Liver (tissue), 9 donors: ENCODE data around the gene FLT1. TPM values are rescaled to one million over a fixed set of nuclear protein-coding genes. Genes with fewer than 3 reads are reported as not detected.

Experiments
- DNase-seq: peaks from one replicate; pipeline ENCODE4 v3.0.0-alpha.2; 2017; ENCODE audit warnings: low spot score
- H3K27ac ChIP-seq, 2 donors: one replicate each; pipeline ENCODE4 v1.7.0; 2013; ENCODE audit warnings: inconsistent platforms in 2 of 2, low read length in 2 of 2, control low read depth in 1 of 2, low read depth in 1 of 2, mild to moderate bottlenecking in 1 of 2
- H3K27me3 ChIP-seq, 4 donors: one replicate each; pipeline versions ENCODE4 v1.6.1 to v1.7.0; 2013; ENCODE audit warnings: low read length in 3 of 4, inconsistent platforms in 1 of 4, mild to moderate bottlenecking in 1 of 4, moderate library complexity in 1 of 4; ENCODE audit not compliant: control insufficient read depth in 4 of 4, insufficient read depth in 4 of 4
- H3K36me3 ChIP-seq, 4 donors: one replicate each; pipeline versions ENCODE4 v1.6.1 to v1.7.0; 2013; ENCODE audit warnings: low read length in 3 of 4, mild to moderate bottlenecking in 3 of 4, low read depth in 1 of 4, moderate library complexity in 1 of 4; ENCODE audit not compliant: control insufficient read depth in 4 of 4, insufficient read depth in 3 of 4
- H3K4me1 ChIP-seq, 4 donors: one replicate each; pipeline versions ENCODE4 v1.6.1 to v1.7.0; 2013; ENCODE audit warnings: low read length in 3 of 4, mild to moderate bottlenecking in 3 of 4, moderate library complexity in 1 of 4; ENCODE audit not compliant: control insufficient read depth in 4 of 4, insufficient read depth in 4 of 4
- H3K4me3 ChIP-seq, 3 donors: one replicate each; pipeline versions ENCODE4 v1.6.1 to v1.7.0; 2013; ENCODE audit warnings: low read length in 3 of 3, control low read depth in 1 of 3, low read depth in 1 of 3, mild to moderate bottlenecking in 1 of 3
- H3K9ac ChIP-seq, 2 donors: one replicate each; pipeline ENCODE4 v1.7.0; 2013; ENCODE audit warnings: low read length in 2 of 2, mild to moderate bottlenecking in 2 of 2, moderate library complexity in 2 of 2, control low read depth in 1 of 2, low read depth in 1 of 2
- H3K9me3 ChIP-seq, 4 donors: one replicate each; pipeline versions ENCODE4 v1.6.1 to v1.7.0; 2013; ENCODE audit warnings: low read length in 3 of 4; ENCODE audit not compliant: control insufficient read depth in 4 of 4
- EGR1 ChIP-seq, 2 donors: IDR thresholded peaks; 2 replicates each; pipeline ENCODE4 v1.6.1; 2016 to 2018; ENCODE audit warnings: antibody characterized with exemption in 2 of 2, low read depth in 2 of 2
- FOXA2 ChIP-seq: IDR thresholded peaks from 2 replicates; pipeline ENCODE4 v1.6.1; 2016; ENCODE audit warnings: antibody characterized with exemption
- GABPA ChIP-seq, 2 donors: IDR thresholded peaks in 1 of 2; conservative IDR thresholded peaks in 1 of 2; 2 replicates each; pipeline ENCODE4 v1.6.1; 2016; ENCODE audit warnings: antibody characterized with exemption in 2 of 2, mild to moderate bottlenecking in 1 of 2, moderate library complexity in 1 of 2
- HNF4A ChIP-seq, 2 donors: conservative IDR thresholded peaks; 2 replicates each; pipeline ENCODE4 v1.6.1; 2016; ENCODE audit warnings: antibody characterized with exemption in 2 of 2, mild to moderate bottlenecking in 2 of 2
- HNF4G ChIP-seq: IDR thresholded peaks from 2 replicates; pipeline ENCODE4 v1.6.1; 2016; ENCODE audit warnings: antibody characterized with exemption
- JUND ChIP-seq, 2 donors: IDR thresholded peaks; 2 replicates each; pipeline ENCODE4 v1.6.1; 2016; ENCODE audit warnings: antibody characterized with exemption in 2 of 2
- NR2F2 ChIP-seq: IDR thresholded peaks from 2 replicates; pipeline ENCODE4 v1.6.1; 2016; ENCODE audit warnings: antibody characterized with exemption
- RAD21 ChIP-seq, 2 donors: IDR thresholded peaks; 2 replicates each; pipeline ENCODE4 v1.6.1; 2016; ENCODE audit warnings: antibody characterized with exemption in 2 of 2, mild to moderate bottlenecking in 2 of 2
- RXRA ChIP-seq, 2 donors: IDR thresholded peaks; 2 replicates each; pipeline ENCODE4 v1.6.1; 2017 to 2018; ENCODE audit warnings: antibody characterized with exemption in 2 of 2, mild to moderate bottlenecking in 1 of 2
- SP1 ChIP-seq: IDR thresholded peaks from 2 replicates; pipeline ENCODE4 v1.6.1; 2018; ENCODE audit warnings: antibody characterized with exemption, mild to moderate bottlenecking
- TAF1 ChIP-seq: conservative IDR thresholded peaks from 2 replicates; pipeline ENCODE4 v1.6.1; 2016; ENCODE audit warnings: antibody characterized with exemption, mild to moderate bottlenecking
- YY1 ChIP-seq: IDR thresholded peaks from 2 replicates; pipeline ENCODE4 v1.6.1; 2016; ENCODE audit warnings: antibody characterized with exemption, mild to moderate bottlenecking
- ZBTB33 ChIP-seq: IDR thresholded peaks from 2 replicates; pipeline ENCODE4 v1.6.1; 2016; ENCODE audit warnings: antibody characterized with exemption
- WGBS: extraction: QIAGEN DNeasy Blood & Tissue Kit; methylation state at CpG from one replicate; pipeline ENCODE4 v1.1.7; 2013; 5-methylcytosine and 5-hydroxymethylcytosine counted together
- polyA plus RNA-seq, 2 donors: library from polyadenylated mRNA; stranded (reverse) in 1 of 2; unstranded in 1 of 2; fragments of 200-250 nt in 1 of 2; fragments of >200 nt in 1 of 2; fragmentation: Nextera tagmentation in 1 of 2; extraction: Ambion mirVana in 1 of 2; gene quantifications; one replicate each; pipeline versions ENCODE4 v1.2.1 to v1.2.3, GENCODE V29; 2013 to 2015
- total RNA-seq, 2 donors: library from RNA; depleted of rRNA; stranded (reverse); fragments of >200 nt; gene quantifications; one replicate each; pipeline ENCODE4 v1.2.3, GENCODE V29; 2014
- TF ChIP-seq, protein P1 (sequence below): IDR thresholded peaks from 2 replicates; pipeline ENCODE4 v1.6.1; 2016; ENCODE audit warnings: antibody characterized with exemption
- TF ChIP-seq, protein P2 (sequence below): fragments of 150-350 bp; IDR thresholded peaks from 2 replicates; pipeline ENCODE4 v1.5.1; 2017; ENCODE audit warnings: improper control_type of control experiment, low read depth, low read length; ENCODE audit not compliant: missing input control
- TF ChIP-seq, protein P3 (sequence below): IDR thresholded peaks from 2 replicates; pipeline ENCODE4 v1.6.1; 2016; ENCODE audit warnings: antibody characterized with exemption, mild to moderate bottlenecking
- donor health status: healthy.
- donor health status: healthy.
- donor health status: healthy.
- donor health status: healthy.
- donor health status: healthy.

The FLT1 gene
- total and polyA plus RNA-seq, 4 donors: 4.1 to 19.7 (median 9.3) TPM

DNA sequence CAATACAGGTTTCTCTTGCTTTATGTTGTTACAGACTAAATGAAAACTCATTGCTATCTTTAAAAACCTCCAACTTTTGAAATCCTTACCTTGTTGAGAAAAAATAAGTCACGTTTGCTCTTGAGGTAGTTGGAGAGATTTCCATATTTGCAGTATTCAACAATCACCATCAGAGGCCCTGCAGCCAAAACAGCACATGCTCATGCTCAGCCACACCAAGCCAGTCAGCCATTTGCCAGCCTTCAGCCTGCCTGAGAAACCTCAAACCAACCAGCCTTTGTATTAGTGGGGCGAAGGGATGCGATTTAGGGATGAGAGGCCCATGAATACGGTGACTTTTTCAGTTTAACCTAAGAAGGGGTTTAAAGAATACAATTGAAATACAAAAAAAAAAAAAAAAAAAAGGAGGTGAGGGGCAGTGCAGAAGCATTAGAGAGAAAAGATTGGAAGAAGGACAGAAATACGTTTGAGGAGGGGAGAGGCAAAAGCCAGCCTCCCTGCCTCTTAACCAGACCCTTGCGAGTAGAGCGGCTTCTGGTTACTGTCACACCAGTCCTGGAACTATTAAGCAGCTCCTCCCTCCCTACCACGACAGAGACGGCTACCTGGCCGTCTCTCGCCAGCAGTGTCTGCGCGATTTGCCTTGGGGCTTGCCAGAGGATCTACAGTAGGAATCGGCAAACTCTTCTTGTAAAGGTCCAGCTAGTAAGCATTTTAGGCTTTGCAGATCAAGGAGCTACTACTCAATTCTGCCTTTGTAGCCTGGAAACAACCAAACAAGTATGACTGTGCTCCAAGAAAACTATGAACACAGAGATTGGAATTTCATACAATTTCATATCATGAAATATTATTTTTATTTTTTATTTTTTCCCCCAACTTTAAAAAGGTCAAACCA lies 167.3 kb downstream of the FLT1 start:
- WGBS: 91% methylated on average over 14 of the region's 14 CpGs
- no peak for DNase-seq

GRCh38 chr13:28326056-28326455 lies 168.9 kb downstream of the FLT1 start:
- H3K9ac ChIP-seq: no peak overlapping the region
- WGBS: 83% methylated on average over 2 of the region's 2 CpGs
- TF ChIP-seq, protein P1, sequence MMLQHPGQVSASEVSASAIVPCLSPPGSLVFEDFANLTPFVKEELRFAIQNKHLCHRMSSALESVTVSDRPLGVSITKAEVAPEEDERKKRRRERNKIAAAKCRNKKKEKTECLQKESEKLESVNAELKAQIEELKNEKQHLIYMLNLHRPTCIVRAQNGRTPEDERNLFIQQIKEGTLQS: no peak
- no peak for TF ChIP-seq NR2F2
- no peak for TF ChIP-seq JUND (IDR thresholded peaks at IDR 0.05)
- TF ChIP-seq, protein P2, sequence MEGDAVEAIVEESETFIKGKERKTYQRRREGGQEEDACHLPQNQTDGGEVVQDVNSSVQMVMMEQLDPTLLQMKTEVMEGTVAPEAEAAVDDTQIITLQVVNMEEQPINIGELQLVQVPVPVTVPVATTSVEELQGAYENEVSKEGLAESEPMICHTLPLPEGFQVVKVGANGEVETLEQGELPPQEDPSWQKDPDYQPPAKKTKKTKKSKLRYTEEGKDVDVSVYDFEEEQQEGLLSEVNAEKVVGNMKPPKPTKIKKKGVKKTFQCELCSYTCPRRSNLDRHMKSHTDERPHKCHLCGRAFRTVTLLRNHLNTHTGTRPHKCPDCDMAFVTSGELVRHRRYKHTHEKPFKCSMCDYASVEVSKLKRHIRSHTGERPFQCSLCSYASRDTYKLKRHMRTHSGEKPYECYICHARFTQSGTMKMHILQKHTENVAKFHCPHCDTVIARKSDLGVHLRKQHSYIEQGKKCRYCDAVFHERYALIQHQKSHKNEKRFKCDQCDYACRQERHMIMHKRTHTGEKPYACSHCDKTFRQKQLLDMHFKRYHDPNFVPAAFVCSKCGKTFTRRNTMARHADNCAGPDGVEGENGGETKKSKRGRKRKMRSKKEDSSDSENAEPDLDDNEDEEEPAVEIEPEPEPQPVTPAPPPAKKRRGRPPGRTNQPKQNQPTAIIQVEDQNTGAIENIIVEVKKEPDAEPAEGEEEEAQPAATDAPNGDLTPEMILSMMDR: no peak
- no peak for TF ChIP-seq ZBTB33
- no peak for TF ChIP-seq HNF4G
- no peak for TF ChIP-seq YY1
- no peak for TF ChIP-seq GABPA (IDR thresholded peaks at IDR 0.05 in 1 of 2, conservative IDR thresholded peaks at IDR 0.05 in 1 of 2)
- no peak for TF ChIP-seq RXRA (IDR thresholded peaks at IDR 0.05)
- no peak for TF ChIP-seq RAD21 (IDR thresholded peaks at IDR 0.05)
- no peak for TF ChIP-seq EGR1 (IDR thresholded peaks at IDR 0.05; ENCODE audit: low read depth in 2 of 2)
- no peak for TF ChIP-seq TAF1
- TF ChIP-seq, protein P3, sequence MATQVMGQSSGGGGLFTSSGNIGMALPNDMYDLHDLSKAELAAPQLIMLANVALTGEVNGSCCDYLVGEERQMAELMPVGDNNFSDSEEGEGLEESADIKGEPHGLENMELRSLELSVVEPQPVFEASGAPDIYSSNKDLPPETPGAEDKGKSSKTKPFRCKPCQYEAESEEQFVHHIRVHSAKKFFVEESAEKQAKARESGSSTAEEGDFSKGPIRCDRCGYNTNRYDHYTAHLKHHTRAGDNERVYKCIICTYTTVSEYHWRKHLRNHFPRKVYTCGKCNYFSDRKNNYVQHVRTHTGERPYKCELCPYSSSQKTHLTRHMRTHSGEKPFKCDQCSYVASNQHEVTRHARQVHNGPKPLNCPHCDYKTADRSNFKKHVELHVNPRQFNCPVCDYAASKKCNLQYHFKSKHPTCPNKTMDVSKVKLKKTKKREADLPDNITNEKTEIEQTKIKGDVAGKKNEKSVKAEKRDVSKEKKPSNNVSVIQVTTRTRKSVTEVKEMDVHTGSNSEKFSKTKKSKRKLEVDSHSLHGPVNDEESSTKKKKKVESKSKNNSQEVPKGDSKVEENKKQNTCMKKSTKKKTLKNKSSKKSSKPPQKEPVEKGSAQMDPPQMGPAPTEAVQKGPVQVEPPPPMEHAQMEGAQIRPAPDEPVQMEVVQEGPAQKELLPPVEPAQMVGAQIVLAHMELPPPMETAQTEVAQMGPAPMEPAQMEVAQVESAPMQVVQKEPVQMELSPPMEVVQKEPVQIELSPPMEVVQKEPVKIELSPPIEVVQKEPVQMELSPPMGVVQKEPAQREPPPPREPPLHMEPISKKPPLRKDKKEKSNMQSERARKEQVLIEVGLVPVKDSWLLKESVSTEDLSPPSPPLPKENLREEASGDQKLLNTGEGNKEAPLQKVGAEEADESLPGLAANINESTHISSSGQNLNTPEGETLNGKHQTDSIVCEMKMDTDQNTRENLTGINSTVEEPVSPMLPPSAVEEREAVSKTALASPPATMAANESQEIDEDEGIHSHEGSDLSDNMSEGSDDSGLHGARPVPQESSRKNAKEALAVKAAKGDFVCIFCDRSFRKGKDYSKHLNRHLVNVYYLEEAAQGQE: no peak
- no peak for TF ChIP-seq FOXA2
- no peak for TF ChIP-seq SP1
- no peaks in the 10 kb centered on the region for H3K27me3 ChIP-seq
- no peaks in the 10 kb centered on the region for H3K9me3 ChIP-seq
- H3K36me3 ChIP-seq: no peaks in the 10 kb centered on the region
- peaks cover 0 to 9% (median 0%) of the 10 kb centered on the region in 4 donors for H3K4me1 ChIP-seq
- H3K27ac ChIP-seq: no peak overlapping the region
- no peak for DNase-seq
- no peak overlapping the region for H3K4me3 ChIP-seq

More for the DNA sequence above, 167.3 kb downstream of the FLT1 start:
- no peaks in the 10 kb centered on the region for H3K36me3 ChIP-seq
- H3K27ac ChIP-seq: no peak overlapping the region
- no peak overlapping the region for H3K4me3 ChIP-seq
- no peak overlapping the region for H3K9ac ChIP-seq
- TF ChIP-seq TAF1 (no peak), NR2F2 (no peak), HNF4A (conservative IDR thresholded peaks at IDR 0.05) (no peak)
- H3K27me3 ChIP-seq: no peaks in the 10 kb centered on the region
- peaks cover 0 to 4% (median 0%) of the 10 kb centered on the region in 4 donors for H3K4me1 ChIP-seq
- H3K9me3 ChIP-seq: no peaks in the 10 kb centered on the region
